HEK293T (cell line): ENCODE results near the gene SYNPO2.
A peak's percentile ranks its signal among the peaks of the same experiment; 100 is the strongest.
"Not testable (repeated sequence)": the region's sequence is repeated elsewhere in the genome, so short reads cannot be mapped to it uniquely, and the experiment has no call there.

ENCODE experiments used
- CTCF ChIA-PET: fragments of 350-600 bp; formaldehyde crosslinking; extraction: SDS; loops from one replicate; lab custom pipeline; 2021; ENCODE audit warnings: antibody characterized with exemption, inconsistent platforms; lab: Yijun Ruan, JAX
- POLR2A ChIA-PET: fragments of 350-600 bp; formaldehyde crosslinking; extraction: SDS; loops from one replicate; lab custom pipeline; 2020; ENCODE audit warnings: antibody characterized with exemption, inconsistent platforms; lab: Yijun Ruan, JAX
- DNase-seq: peaks from one replicate; pipeline ENCODE4 v3.0.0; 2012; ENCODE audit warnings: mixed read lengths; ENCODE audit errors: extremely low spot score
- ARNT ChIP-seq: fragments of 450-650 bp; IDR thresholded peaks from 2 replicates; pipeline ENCODE4 v1.6.1; 2017; ENCODE audit warnings: mild to moderate bottlenecking
- BHLHE40 ChIP-seq: fragments of 450-650 bp; IDR thresholded peaks from 2 replicates; pipeline ENCODE4 v1.6.1; 2016; ENCODE audit warnings: mild to moderate bottlenecking, moderate library complexity, borderline replicate concordance
- CTBP1 ChIP-seq: fragments of 450-650 bp; IDR thresholded peaks from 2 replicates; pipeline ENCODE4 v1.6.1; 2016; ENCODE audit warnings: borderline replicate concordance
- ELF4 ChIP-seq: fragments of 450-650 bp; IDR thresholded peaks from 2 replicates; pipeline ENCODE4 v1.6.1; 2017; ENCODE audit warnings: antibody characterized with exemption
- FOXA1 ChIP-seq: fragments of 450-650 bp; IDR thresholded peaks from 2 replicates; pipeline ENCODE4 v1.6.1; 2016; ENCODE audit warnings: mild to moderate bottlenecking
- FOXK2 ChIP-seq: fragments of 450-650 bp; IDR thresholded peaks from 2 replicates; pipeline ENCODE4 v1.6.1; 2016; ENCODE audit warnings: mild to moderate bottlenecking
- FOXM1 ChIP-seq: fragments of 450-650 bp; IDR thresholded peaks from 2 replicates; pipeline ENCODE4 v1.6.1; 2017; ENCODE audit warnings: mild to moderate bottlenecking, borderline replicate concordance
- HDGF ChIP-seq: fragments of 450-650 bp; IDR thresholded peaks from 2 replicates; pipeline ENCODE4 v1.6.1; 2017; ENCODE audit warnings: antibody characterized with exemption, borderline replicate concordance
- L3MBTL2 ChIP-seq: fragments of 450-650 bp; conservative IDR thresholded peaks from 2 replicates; pipeline ENCODE4 v1.6.1; 2016; ENCODE audit warnings: mild to moderate bottlenecking
- LEF1 ChIP-seq: fragments of 450-650 bp; IDR thresholded peaks from 2 replicates; pipeline ENCODE4 v1.6.1; 2017; ENCODE audit warnings: mild to moderate bottlenecking, borderline replicate concordance
- NFRKB ChIP-seq: fragments of 450-650 bp; IDR thresholded peaks from 2 replicates; pipeline ENCODE4 v1.6.1; 2016; ENCODE audit warnings: mild to moderate bottlenecking, moderate library complexity
- PKNOX1 ChIP-seq: fragments of 450-650 bp; IDR thresholded peaks from 2 replicates; pipeline ENCODE4 v1.6.1; 2016
- SP1 ChIP-seq: fragments of 450-650 bp; IDR thresholded peaks from 2 replicates; pipeline ENCODE4 v1.6.1; 2017
- SUZ12 ChIP-seq: fragments of 450-650 bp; IDR thresholded peaks from 2 replicates; pipeline ENCODE4 v1.6.1; 2016; ENCODE audit warnings: mild to moderate bottlenecking
- TARDBP ChIP-seq: fragments of 450-650 bp; IDR thresholded peaks from 2 replicates; pipeline ENCODE4 v1.6.1; 2016
- ZNF384 ChIP-seq: fragments of 450-650 bp; IDR thresholded peaks from 2 replicates; pipeline ENCODE4 v1.6.1; 2016

Gene SYNPO2

GRCh38 chr4:119046263-119046662 lies 157.6 kb downstream of the SYNPO2 start:
- no peak for TF ChIP-seq ELF4
- TF ChIP-seq SUZ12: no peak
- TF ChIP-seq HDGF: no peak
- TF ChIP-seq SP1: no peak
- TF ChIP-seq LEF1: no peak
- no peak for TF ChIP-seq FOXK2
- no peak for TF ChIP-seq BHLHE40
- no peak for TF ChIP-seq L3MBTL2
- no peak for TF ChIP-seq NFRKB
- no peak for TF ChIP-seq FOXM1
- TF ChIP-seq CTBP1: no peak
- TF ChIP-seq FOXA1: no peak
- TF ChIP-seq TARDBP: no peak
- no peak for TF ChIP-seq ARNT
- no peak for TF ChIP-seq ZNF384

GRCh38 chr4:119047059-119047458 lies 158.4 kb downstream of the SYNPO2 start:
- DNase-seq, POLR2A ChIA-PET, CTCF ChIA-PET: not testable (repeated sequence)

More at GRCh38 chr4:119046263-119046662, 157.6 kb downstream of the SYNPO2 start:
- ChIA-PET POLR2A (no interaction called here), CTCF (no interaction called here)
- no peak for DNase-seq

GRCh38 chr4:119048446-119048845 lies 159.8 kb downstream of the SYNPO2 start:
- no peak for DNase-seq
- no peak for TF ChIP-seq FOXK2
- no peak for TF ChIP-seq ARNT
- TF ChIP-seq NFRKB: no peak
- no peak for TF ChIP-seq HDGF
- no peak for TF ChIP-seq TARDBP
- TF ChIP-seq SUZ12: no peak
- no peak for TF ChIP-seq ELF4
- TF ChIP-seq FOXM1: no peak
- no peak for TF ChIP-seq ZNF384
- ChIA-PET CTCF (no interaction called here), POLR2A (no interaction called here)

GRCh38 chr4:119049342-119049741 lies 160.7 kb downstream of the SYNPO2 start:
- POLR2A ChIA-PET: no interaction called here
- TF ChIP-seq PKNOX1: peak; percentile 50; the same call in 1 of the 2 replicates
- no peak for TF ChIP-seq SP1
- CTCF ChIA-PET: no interaction called here
- no peak for DNase-seq

- POLR2A ChIA-PET: interaction anchor here (0.8 kb wide), 1 partner anchor 162 kb away, joined by 3 read pairs; no protein-coding TSS in a partner anchor
- no peak for TF ChIP-seq PKNOX1
- no peak for TF ChIP-seq L3MBTL2
- TF ChIP-seq SP1: no peak
- TF ChIP-seq FOXA1: no peak
- no peak for TF ChIP-seq SUZ12
- CTCF ChIA-PET: no interaction called here
- DNase-seq: no peak
Observed at GRCh38 chr4:119050527-119051090, 162.0 kb downstream of the SYNPO2 start.

GRCh38 chr4:119053245-119053644 lies 164.6 kb downstream of the SYNPO2 start:
- DNase-seq: no peak
- POLR2A ChIA-PET: no interaction called here
- TF ChIP-seq HDGF: no peak
- no peak for TF ChIP-seq FOXA1
- TF ChIP-seq L3MBTL2: no peak
- no peak for TF ChIP-seq FOXM1
- TF ChIP-seq FOXK2: no peak
- TF ChIP-seq CTBP1: no peak
- no peak for TF ChIP-seq ELF4
- no peak for TF ChIP-seq ZNF384
- TF ChIP-seq NFRKB: no peak
- no peak for TF ChIP-seq BHLHE40
- no peak for TF ChIP-seq PKNOX1
- TF ChIP-seq SP1: no peak
- no peak for TF ChIP-seq ARNT
- TF ChIP-seq SUZ12: no peak
- TF ChIP-seq TARDBP: no peak
- CTCF ChIA-PET: no interaction called here

GRCh38 chr4:119053997-119054396 lies 165.3 kb downstream of the SYNPO2 start:
- DNase-seq: no peak
- POLR2A ChIA-PET: no interaction called here
- CTCF ChIA-PET: no interaction called here
- no peak for TF ChIP-seq CTBP1
- TF ChIP-seq BHLHE40: no peak
- TF ChIP-seq HDGF: no peak
- TF ChIP-seq LEF1: no peak
- TF ChIP-seq NFRKB: no peak
- TF ChIP-seq ELF4: no peak
- TF ChIP-seq FOXA1: no peak
- TF ChIP-seq TARDBP: no peak
- no peak for TF ChIP-seq PKNOX1
- no peak for TF ChIP-seq L3MBTL2
- no peak for TF ChIP-seq SUZ12
- TF ChIP-seq ARNT: no peak
- no peak for TF ChIP-seq SP1
- TF ChIP-seq ZNF384: no peak
- no peak for TF ChIP-seq FOXK2
- TF ChIP-seq FOXM1: no peak
